Measurements from ENCODE around the gene ABHD12.
"Not testable (repeated sequence)": the region's sequence is repeated elsewhere in the genome, so short reads cannot be mapped to it uniquely, and the experiment has no call there.

ABHD12 gene

GRCh38 chr20:25269057-25269832, 121.4 kb downstream of the ABHD12 start:
- FAIRE-seq = no peak

GRCh38 chr20:25260770-25261437, 129.7 kb downstream of the ABHD12 start:
- FAIRE-seq = not testable (repeated sequence)

More at GRCh38 chr20:25269057-25269832, 121.4 kb downstream of the ABHD12 start:
- DNase-seq (ENCODE audit: insufficient read length, low spot score) = no peak

DNA sequence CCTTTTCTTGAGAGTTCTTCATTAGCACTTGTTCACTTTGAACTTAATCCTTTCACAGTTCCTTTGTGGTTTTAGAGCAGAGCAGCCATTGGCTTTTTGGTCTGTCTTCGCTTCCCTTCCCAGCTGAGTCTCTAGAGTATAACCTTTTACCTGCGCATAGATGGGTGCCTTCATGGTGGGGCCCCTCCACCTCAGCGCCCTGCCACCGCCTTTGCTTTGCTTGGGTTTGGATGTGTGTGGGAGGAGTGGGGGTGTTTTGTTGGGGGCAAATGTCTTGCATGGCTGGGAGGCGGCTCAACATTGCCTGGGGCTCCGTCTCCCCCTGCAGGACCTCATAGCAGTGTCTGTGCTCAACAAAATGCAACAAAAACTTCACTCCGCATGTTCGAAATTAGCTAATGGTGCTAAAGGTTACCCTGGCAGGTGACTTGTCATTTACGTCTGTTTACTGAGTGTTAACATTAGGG, 130.8 kb downstream of the ABHD12 start:
- FAIRE-seq (no peak), DNase-seq (ENCODE audit: insufficient read length, low spot score) (no peak)

More at GRCh38 chr20:25260770-25261437, 129.7 kb downstream of the ABHD12 start:
- not testable (repeated sequence) for DNase-seq (ENCODE audit: insufficient read length, low spot score)

GRCh38 chr20:25259358-25259757, 131.3 kb downstream of the ABHD12 start:
- FAIRE-seq (no peak), DNase-seq (ENCODE audit: insufficient read length, low spot score) (no peak)

- FAIRE-seq (no peak), DNase-seq (ENCODE audit: insufficient read length, low spot score) (no peak)
Observed at GRCh38 chr20:25258828-25259227, 131.8 kb downstream of the ABHD12 start.

GRCh38 chr20:25258476-25258805, 132.2 kb downstream of the ABHD12 start:
- DNase-seq (ENCODE audit: insufficient read length, low spot score) (no peak), FAIRE-seq (no peak)

- FAIRE-seq = no peak
- no peak for DNase-seq (ENCODE audit: insufficient read length, low spot score)
Observed at GRCh38 chr20:25257756-25258475, 132.7 kb downstream of the ABHD12 start.

DNA sequence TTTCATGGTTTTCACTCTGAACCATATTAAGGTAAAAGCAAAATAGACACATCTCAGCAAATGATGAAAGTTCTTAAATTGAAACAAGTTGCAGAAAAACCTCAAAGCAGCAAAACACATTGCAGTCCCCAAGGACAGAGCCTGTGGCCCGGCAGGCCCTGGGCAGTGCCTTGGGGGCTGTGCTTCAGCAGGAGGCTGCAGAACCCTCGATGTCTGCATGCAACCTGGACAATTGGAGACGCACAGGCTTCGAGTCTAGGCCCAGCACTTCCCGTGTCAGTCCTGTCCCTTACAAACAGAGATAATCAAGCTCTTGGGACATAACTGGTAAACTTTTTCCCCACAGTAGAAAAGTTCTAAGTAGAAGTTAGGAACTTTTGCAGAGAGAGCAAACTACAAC, 133.5 kb downstream of the ABHD12 start:
- DNase-seq (ENCODE audit: insufficient read length, low spot score) (no peak), FAIRE-seq (no peak)

DNA sequence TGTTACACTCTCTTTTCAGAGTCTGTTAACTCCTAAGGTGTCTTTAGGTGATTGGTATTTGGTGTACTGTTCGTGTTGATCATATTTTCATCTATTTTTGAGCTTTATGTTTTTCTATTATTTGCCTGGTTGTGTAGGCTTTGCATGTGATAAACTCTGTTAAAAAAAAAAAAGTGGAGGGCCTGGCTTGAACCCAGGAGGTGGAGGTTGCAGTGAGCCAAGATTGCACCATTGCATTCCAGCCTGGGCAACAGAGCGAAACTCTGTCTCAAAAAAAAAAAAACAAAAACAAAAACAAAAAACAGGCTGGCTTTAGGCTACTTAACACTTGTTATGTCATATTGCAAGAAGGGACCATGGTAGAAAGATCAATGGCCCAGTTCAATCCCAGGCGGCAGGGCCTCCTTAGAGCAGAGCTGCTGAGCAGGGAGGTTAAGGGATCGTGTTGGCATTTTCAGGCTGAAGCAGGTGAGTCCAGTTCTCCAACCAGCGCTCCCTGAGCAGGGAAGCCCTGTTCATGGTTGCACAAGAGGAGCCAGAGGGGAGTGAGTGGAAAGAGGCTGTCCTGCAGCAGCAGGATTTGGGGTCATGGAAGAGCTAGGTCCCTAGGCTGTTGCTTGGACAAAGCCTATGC, 134.3 kb downstream of the ABHD12 start:
- DNase-seq (ENCODE audit: insufficient read length, low spot score) (no peak), FAIRE-seq (no peak)

- no peak for FAIRE-seq
- no peak for DNase-seq (ENCODE audit: insufficient read length, low spot score)
Observed at GRCh38 chr20:25254986-25255680, 135.5 kb downstream of the ABHD12 start.

DNA sequence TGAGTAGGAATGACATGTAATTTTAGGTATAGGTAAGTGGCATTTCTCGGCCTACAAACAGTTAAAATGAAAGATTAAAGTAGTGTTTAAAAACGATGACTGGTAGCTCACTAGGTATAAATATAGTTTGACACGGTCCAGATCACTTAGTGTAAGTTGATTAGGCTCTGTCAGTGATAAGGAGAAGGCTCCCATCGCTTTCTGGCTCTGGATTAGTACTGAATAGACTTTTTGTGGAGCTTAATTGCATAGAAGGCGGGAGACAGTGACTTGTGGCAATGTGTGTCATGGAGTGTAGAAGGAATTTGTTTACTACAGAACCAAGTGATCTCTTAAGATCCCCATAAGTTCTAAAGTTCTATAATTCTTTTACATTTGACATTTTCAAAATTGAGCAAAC, 136.1 kb downstream of the ABHD12 start:
- FAIRE-seq (no peak), DNase-seq (ENCODE audit: insufficient read length, low spot score) (no peak)

- DNase-seq (ENCODE audit: insufficient read length, low spot score) = no peak
Observed at GRCh38 chr20:25253606-25254275, 136.9 kb downstream of the ABHD12 start.

DNA sequence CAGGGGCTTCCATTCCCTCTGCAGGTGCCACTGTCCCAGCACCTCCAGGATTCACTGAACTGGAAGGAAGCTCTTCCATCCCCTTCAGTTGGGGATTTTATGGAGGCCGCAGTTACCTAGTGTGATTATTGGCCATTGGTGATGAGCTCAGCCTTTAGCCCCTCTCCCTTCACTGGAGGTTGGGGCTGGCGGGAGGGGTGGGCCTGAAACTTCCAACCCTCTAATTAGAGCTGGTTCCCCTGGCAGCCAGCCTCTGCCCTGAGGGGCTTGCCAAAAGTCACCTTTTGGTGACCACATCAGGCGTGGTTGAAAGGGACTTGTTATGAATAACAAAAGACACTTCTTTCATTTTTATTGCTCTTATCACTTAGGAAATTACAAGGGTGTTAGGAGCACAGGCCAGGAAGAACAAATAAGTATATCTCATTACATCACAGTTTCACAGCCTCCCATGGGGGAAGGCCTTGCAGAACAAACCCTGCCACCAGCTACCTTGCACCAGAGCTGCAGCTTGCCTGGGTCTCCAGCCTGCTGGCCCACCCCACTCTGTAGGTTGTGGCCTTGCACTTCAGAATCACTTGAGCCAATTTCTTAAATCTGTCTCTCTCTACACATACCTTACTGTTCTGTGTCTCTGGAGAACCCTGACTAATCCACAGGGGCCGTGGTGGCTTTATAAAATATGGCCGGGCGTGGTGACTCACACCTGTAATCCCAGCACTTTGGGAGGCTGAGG, 137.8 kb downstream of the ABHD12 start:
- DNase-seq (ENCODE audit: insufficient read length, low spot score) = no peak
- no peak for FAIRE-seq

More at GRCh38 chr20:25253606-25254275, 136.9 kb downstream of the ABHD12 start:
- no peak for FAIRE-seq

- no peak for DNase-seq (ENCODE audit: insufficient read length, low spot score)
- no peak for FAIRE-seq
Observed at GRCh38 chr20:25252230-25252651, 138.4 kb downstream of the ABHD12 start.

DNA sequence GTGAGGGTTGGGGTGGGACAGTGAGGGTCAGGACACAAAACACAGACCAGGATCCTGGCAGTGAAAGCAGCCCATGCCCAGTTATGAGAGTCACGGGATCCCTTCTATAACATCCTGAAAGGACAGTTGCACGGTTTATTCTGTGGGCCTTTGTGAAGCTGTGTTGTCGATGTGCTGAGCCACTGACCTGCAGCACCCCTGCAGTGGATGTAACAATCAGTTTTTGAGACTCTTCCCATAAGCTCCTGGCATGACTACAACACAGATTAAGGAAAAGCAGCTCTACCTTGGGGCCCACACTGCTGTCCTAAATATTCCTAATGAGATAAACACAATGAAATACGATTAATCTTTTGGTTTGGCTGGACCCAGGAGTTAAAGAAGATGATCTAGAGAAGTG, 139.1 kb downstream of the ABHD12 start:
- DNase-seq (ENCODE audit: insufficient read length, low spot score) (no peak), FAIRE-seq (no peak)

DNA sequence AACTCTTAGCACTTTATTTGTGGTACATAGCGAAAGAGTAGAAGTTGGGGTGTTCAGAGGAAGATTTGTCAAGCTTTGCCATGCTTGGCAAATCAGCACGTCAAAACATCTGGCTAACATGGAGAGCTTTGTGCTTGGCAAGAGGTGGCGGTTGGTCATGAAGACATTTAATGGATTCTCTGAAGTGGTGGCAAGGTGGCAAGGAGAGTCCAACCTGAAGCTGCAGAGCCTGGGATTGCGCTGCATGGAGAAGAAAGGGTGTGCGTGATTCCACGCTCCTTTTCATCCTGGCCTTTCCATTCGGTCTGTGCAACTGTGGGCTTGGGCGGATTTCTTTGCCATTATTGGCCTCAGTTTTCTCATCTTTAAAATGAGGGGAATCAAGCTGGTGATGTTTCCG, 139.6 kb downstream of the ABHD12 start:
- no peak for FAIRE-seq
- DNase-seq (ENCODE audit: insufficient read length, low spot score) = no peak

DNA sequence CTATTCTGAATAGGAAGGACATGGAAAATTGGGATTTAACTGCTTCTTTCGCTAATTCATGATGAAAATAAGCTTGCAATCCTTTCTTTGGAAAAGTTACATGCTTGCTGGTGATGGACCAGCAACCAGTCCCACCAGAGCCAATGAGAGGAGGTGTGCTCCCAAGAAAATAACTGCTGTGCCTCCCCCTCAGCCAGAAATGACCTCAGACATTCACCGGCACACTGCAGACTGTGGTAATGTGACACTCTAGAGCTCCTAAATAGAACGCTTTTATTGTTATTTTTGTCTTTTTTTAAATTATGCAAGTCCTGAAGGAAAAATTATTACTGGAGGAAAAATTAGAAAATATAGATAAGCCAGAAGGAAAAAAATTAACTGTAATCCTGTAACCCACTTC, 140.1 kb downstream of the ABHD12 start:
- FAIRE-seq = no peak
- no peak for DNase-seq (ENCODE audit: insufficient read length, low spot score)
